Smooth muscle cell of the brain vasculature (primary cell): ENCODE results near the gene ATF3.
"Not testable (repeated sequence)": the region's sequence is repeated elsewhere in the genome, so short reads cannot be mapped to it uniquely, and the experiment has no call there.

Experiments
- DNase-seq: peaks from one replicate; pipeline ENCODE4 v3.0.0-alpha.2; 2012; ENCODE audit warnings: low read depth, low spot score

Gene ATF3

GRCh38 chr1:212625781-212626450 is 17.4 kb downstream of the ATF3 start:
- no peak for DNase-seq

GRCh38 chr1:212628046-212628445 is 19.5 kb downstream of the ATF3 start:
- DNase-seq, result no peak

DNA sequence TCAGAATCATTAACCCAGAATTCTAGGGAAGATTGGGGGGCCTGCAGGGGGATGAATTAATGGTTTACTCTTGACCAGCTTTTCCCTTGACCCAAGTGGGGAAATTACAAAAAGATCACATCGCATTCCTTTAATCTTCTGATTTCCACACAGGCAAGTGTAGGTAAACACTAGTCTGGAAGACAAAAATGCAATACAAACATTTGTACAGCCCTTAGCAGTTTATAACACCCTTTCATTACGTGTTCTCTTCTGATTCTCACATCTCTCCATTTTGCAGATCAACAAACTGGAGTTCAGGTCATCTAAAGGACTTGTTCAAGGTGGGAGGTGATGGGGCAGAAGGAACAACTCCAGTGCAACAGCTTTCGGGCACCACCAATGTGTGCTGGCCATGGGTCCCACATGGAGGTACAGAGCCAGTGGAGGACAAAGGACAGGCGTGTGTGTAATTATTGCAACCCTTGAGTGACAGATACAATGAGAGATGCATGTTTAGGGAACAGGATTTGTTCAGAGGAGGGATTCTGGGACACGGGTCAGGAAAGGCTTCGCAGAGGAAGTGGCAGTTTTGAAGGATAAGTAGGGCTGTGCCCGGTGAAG is 20.4 kb downstream of the ATF3 start:
- DNase-seq, result no peak

DNA sequence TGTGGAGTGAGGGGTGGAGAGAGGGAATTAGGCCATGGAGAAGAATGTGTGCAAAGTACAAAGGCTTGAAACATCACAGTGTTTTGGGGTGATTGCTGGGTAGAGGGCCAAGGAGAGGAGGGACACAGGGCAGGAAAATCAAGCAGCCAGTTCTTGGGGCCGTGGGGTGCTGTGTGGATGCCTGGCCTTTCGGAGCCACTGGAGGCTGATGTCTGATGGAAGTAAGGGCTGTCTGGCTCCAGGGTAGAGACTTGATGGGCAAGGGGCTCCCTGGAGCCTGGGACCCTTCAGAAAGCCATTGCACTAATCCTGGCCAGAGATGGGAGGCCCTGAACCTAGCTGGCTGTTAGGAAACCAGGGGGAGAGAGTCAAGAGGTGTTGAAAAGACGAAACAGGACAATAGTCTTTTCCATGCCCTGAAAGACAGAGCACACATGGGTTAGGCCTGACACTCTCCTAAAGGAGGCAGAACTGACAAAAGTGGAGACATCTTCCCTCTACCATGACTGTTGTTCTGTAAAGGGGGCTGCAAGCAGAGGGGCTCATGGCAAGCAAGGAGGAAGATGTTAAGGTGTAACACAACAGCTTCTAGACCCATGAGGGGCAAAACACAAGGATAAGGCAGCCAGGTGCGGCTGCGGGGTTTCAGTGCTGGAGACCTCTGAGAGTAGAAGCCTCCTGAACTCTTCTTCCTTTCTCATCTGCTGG is 21.0 kb downstream of the ATF3 start:
- DNase-seq, result peak; percentile 18

- DNase-seq, result no peak
Observed at GRCh38 chr1:212630158-212630900, 21.8 kb downstream of the ATF3 start.

- DNase-seq, result no peak
Observed at GRCh38 chr1:212633161-212633560, 24.6 kb downstream of the ATF3 start.

- DNase-seq, result no peak
Observed at GRCh38 chr1:212634252-212634651, 25.7 kb downstream of the ATF3 start.

- no peak for DNase-seq
Observed at GRCh38 chr1:212635141-212635631, 26.6 kb downstream of the ATF3 start.

DNA sequence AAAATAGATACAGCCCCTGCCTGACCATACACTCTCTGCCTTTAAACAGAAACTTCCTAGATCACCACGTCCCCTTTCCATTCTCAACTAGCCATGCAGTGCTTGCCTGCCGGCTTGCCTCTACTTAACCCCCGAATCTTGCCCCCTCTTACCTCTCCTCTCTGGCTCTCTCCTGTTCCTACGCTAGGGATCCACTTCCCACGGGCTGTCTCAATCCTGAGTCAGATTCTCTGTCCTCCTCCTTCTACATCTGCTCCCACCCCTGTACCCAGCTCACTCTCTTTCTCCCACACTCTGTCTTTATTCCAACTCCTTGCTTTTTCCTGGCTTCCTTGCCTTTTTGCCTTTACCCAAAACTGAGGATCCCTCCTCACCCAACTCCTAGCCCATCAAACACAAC is 29.3 kb downstream of the ATF3 start:
- no peak for DNase-seq

- no peak for DNase-seq
Observed at GRCh38 chr1:212638492-212639151, 30.1 kb downstream of the ATF3 start.

DNA sequence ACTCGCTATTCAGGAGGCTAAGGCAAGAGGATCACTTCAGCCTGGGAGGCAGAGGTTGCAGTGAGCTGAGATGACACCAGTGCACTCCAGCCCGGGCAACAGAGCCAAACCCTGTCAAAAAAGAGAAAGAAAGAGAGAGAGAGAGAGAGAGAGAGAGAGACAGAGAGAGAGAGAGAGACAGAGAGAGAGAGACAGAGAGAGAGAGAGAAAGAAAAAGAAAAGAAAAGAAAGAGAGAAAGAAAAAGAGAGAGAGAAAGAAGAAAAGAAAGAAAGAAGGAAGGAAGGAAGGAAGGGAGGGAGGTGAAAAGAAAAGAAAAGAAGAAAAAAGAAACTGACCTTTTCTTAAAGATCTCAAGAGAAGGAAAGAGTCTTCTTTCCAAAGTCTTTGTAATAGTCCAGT is 31.0 kb downstream of the ATF3 start:
- DNase-seq, result not testable (repeated sequence)

- DNase-seq, result no peak
Observed at GRCh38 chr1:212640223-212640878, 31.8 kb downstream of the ATF3 start.

DNA sequence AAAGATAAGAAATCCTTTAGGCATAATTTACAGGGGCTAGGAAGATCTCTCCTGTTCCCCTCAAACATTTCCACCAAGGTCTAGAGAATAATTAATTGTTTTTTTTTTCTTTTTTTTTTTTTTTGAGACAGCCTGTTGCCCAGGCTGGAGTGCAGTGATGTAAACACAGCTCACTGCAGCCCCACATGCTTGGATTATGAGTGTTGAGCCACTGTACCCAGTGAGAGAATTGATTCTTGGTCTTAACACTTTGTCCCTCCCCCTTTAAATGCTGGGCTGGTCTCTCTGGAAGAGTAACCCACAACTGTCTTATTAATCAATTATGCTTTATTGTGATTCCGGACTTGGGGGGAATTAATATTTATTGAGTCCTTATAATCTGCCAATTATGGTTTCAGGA is 33.4 kb downstream of the ATF3 start:
- DNase-seq, result no peak

GRCh38 chr1:212643877-212644276 is 35.3 kb downstream of the ATF3 start:
- no peak for DNase-seq

DNA sequence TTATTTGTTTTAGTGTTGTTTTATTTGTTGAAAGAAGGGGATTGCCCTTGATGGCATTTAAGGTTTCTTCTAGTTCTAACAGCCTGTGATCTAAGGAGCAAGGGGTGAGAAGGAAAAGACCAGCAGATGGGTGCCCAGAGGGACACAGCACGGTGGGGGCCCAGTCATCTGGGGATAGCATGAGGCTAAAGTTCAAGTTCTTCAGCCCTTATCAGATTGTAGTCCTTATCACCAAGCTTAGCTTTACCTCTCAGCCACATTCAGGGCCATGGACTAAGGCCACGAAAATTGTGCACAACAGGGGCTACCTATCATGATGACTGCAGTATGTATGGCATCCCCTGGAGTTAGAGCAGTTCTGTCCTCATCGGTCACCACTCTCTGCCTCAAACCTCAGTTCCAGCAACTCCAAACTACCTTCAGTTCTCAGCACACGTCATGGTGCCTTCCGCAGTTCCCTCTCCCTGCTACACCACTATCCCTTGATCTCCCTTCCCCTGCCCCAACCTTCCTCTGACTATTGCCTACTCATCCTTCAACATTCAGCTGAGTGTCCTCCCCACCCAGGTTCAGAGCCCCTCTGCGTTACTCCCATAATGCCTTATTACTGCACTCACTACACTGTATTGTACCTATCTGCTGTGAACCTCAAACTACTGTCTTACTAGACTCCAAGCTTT is 36.4 kb downstream of the ATF3 start:
- DNase-seq, result no peak

DNA sequence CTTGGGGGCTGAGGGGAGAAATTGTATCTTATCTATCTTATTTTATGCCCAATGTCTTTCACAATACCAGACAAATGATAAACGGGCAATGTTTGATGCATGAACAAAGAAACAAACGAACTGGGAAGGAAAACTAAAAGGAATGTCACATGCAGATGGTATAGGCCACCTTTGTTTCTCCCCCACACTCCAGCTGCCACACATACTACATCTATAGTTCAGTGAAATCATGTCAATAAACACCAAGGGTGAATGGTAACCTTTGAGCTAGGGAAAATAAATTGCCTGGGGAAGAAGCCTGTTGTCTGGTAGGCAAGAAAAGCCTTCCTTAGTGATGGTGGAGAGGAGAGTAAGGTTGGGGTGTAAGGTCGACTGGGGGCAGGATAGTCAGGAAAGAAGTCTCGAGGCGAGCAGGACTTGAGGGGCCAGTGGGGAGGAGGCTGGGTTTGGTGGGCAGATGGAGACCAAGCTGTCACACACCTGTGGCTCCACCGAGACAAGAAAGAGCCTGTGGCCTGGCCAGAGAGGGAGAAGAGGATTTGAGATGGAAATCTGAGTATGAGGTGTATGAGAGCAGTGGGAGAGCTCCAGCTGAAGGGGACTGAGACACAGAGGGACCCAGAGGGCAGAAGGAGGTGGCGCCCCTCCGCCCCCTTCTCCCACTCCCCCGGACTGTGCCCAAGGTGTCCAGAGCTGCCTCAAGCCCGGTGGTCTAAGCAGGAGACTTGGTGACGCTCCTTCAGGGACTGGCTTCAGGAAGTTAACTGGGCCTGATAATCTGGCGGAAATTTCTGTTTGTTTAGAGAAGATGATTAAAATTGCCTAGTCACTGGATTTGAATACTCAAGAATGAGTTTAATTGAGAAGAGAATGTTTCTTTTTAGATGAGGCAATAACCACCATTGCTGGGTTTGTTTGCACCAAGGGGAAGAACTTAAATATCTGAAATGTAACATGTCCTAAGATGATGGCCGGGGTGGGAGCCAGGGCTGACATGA is 37.3 kb downstream of the ATF3 start:
- no peak for DNase-seq

DNA sequence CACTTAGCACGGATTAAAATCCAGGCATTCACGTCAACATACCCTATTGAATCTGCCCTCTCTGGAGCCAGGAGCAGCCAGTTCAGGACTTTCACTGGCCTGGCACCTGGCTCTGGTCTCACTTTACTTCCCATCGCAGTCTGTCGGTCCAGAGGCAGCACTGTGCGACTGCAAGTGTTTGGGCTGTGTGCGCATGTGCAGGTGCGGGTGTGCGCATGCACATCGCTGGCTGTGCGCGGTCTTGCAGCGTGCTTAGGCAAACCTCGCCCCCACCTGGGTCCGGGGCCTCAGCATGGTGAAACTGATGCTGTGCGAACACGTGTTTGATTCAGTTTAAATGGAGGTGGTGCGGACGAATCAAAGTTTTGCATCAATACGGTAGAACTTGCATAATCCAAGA is 38.0 kb downstream of the ATF3 start:
- DNase-seq, result no peak

DNA sequence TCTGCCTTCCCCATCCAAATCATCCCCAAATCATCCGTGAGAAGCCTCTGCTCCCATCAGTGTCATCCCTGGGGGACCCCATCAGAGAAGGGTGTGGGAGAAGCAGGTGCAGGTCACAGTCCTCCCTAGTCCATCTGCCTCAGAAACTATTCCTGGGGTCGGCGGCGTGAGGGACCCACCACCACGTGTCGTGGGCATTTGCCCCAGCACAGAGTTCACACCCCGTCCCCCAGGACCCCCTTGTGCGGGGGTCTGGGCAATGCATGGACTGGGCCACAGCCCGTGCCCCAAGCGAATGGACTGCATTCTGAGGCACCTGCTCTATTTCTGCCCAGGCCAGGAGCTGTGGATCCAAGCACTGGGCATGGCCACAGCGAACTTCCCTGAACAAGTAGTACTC is 38.4 kb downstream of the ATF3 start:
- DNase-seq, result no peak

- DNase-seq, result no peak
Observed at GRCh38 chr1:212648431-212648830, 39.9 kb downstream of the ATF3 start.
